HT1080 (cell line): ENCODE data around the gene ZP2. TPM values are rescaled to one million over a fixed set of nuclear protein-coding genes. Genes with fewer than 3 reads are reported as not detected.
"Not testable (repeated sequence)": the region's sequence is repeated elsewhere in the genome, so short reads cannot be mapped to it uniquely, and the experiment has no call there.

ENCODE experiments used
- DNase-seq: peaks from one replicate; pipeline ENCODE4 v3.0.0-alpha.2; 2015; ENCODE audit warnings: low read depth
- polyA plus RNA-seq, 2 experiments: library from polyadenylated mRNA; depleted of rRNA; stranded (reverse); fragments of >200 nt; gene quantifications; 2 replicates each; pipeline ENCODE4 v1.2.3, GENCODE V29; 2015
- total RNA-seq: library from RNA; depleted of rRNA; stranded (reverse); fragments of >200 nt; shearing (Covaris generic); gene quantifications from 2 replicates; pipeline ENCODE4 v1.2.3, GENCODE V29; 2014; rRNA removed

ZP2 gene
- total RNA-seq = not detected in 2 replicates
- not detected in 2 replicates for polyA plus RNA-seq (2015; cell fraction: cytosol; rRNA removed)
- not detected in 2 replicates for polyA plus RNA-seq (2015; cell fraction: nucleus; rRNA removed)

- no peak for DNase-seq
Observed at GRCh38 chr16:21211486-21211885, at the start of gene ZP2. TSS of gene ZP2 (minus strand) at chr16:21211574. CDS start at chr16:21211547, 27 bp downstream.

GRCh38 chr16:21257284-21257683 lies 45.9 kb upstream of the ZP2 start:
- no peak for DNase-seq

- DNase-seq = no peak
Observed at GRCh38 chr16:21256636-21257035, 45.3 kb upstream of the ZP2 start.

- no peak for DNase-seq
Observed at GRCh38 chr16:21253470-21253869, 42.1 kb upstream of the ZP2 start.

- DNase-seq = no peak
Observed at GRCh38 chr16:21250072-21250923, 38.9 kb upstream of the ZP2 start.

- not testable (repeated sequence) for DNase-seq
Observed at GRCh38 chr16:21248179-21248578, 36.8 kb upstream of the ZP2 start.

- DNase-seq = no peak
Observed at GRCh38 chr16:21244518-21245215, 33.3 kb upstream of the ZP2 start.

GRCh38 chr16:21242756-21243155 lies 31.4 kb upstream of the ZP2 start:
- no peak for DNase-seq

- DNase-seq = no peak
Observed at GRCh38 chr16:21239646-21240045, 28.3 kb upstream of the ZP2 start.

- no peak for DNase-seq
Observed at GRCh38 chr16:21236831-21237230, 25.5 kb upstream of the ZP2 start.

GRCh38 chr16:21235199-21235585 lies 23.8 kb upstream of the ZP2 start:
- no peak for DNase-seq

- DNase-seq = no peak
Observed at GRCh38 chr16:21233521-21234150, 22.3 kb upstream of the ZP2 start, which contains the start of gene ANKS4B. TSS of gene ANKS4B (plus strand) at chr16:21233699. CDS start at chr16:21233738, 39 bp downstream.

- DNase-seq = no peak
Observed at GRCh38 chr16:21233045-21233520, 21.7 kb upstream of the ZP2 start.

- no peak for DNase-seq
Observed at GRCh38 chr16:21228361-21228872, 17.0 kb upstream of the ZP2 start.

- no peak for DNase-seq
Observed at GRCh38 chr16:21227866-21228265, 16.5 kb upstream of the ZP2 start.

GRCh38 chr16:21226749-21227148 lies 15.4 kb upstream of the ZP2 start:
- no peak for DNase-seq

- DNase-seq = no peak
Observed at GRCh38 chr16:21224800-21225199, 13.4 kb upstream of the ZP2 start.

GRCh38 chr16:21223787-21224186 lies 12.4 kb upstream of the ZP2 start:
- no peak for DNase-seq

- DNase-seq = no peak
Observed at GRCh38 chr16:21222495-21223337, 11.3 kb upstream of the ZP2 start.

- DNase-seq = no peak
Observed at GRCh38 chr16:21219551-21219950, 8.2 kb upstream of the ZP2 start.

- DNase-seq = no peak
Observed at GRCh38 chr16:21218153-21218552, 6.8 kb upstream of the ZP2 start.
